Endothelial cell of umbilical vein (primary cell): ENCODE measurements around the gene RBM8A. TPM values are rescaled to one million over a fixed set of nuclear protein-coding genes. Genes with fewer than 3 reads are reported as not detected.

Source experiments
- BruUV-seq: library from RNA; stranded (reverse); fragments of 400-500 nt; replicated peaks from 2 replicates; lab custom pipeline; 2021; lab: Mats Ljungman, UMichigan
- CTCF ChIA-PET: fragments of 300-600, 350-600 bp; sonication (Branson Sonifier 250); formaldehyde crosslinking; loops from one replicate; lab custom pipeline; 2021; ENCODE audit warnings: antibody characterized with exemption, inconsistent platforms; lab: Charles Lee
- POLR2A ChIA-PET: fragments of 300-600, 350-600 bp; sonication (Branson Sonifier 250); formaldehyde crosslinking; loops from one replicate; lab custom pipeline; 2021; ENCODE audit warnings: antibody characterized with exemption, inconsistent platforms; lab: Charles Lee
- DNase-seq: peaks from one replicate; pipeline ENCODE4 v3.0.0-alpha.2; 2011; ENCODE audit warnings: low read depth, low spot score
- FAIRE-seq: peaks from 2 replicates; lab custom pipeline; 2011; peaks lifted over from hg19 to GRCh38; lab: Jason Lieb, UNC
- H2AFZ ChIP-seq: 2 replicates; pipeline ENCODE4 v1.6.0; 2012; ENCODE audit warnings: low read depth, low read length, control low read depth, inconsistent platforms
- H3K27ac ChIP-seq: 2 replicates; pipeline ENCODE4 v1.5.1; 2011; ENCODE audit warnings: low read depth, mild to moderate bottlenecking, control low read depth, low read length, moderate library complexity; ENCODE audit not compliant: insufficient read depth
- H3K27me3 ChIP-seq, 2 experiments: 2 replicates each; pipeline versions ENCODE4 v1.6.0 to v1.6.1; 2011; ENCODE audit warnings: low read length in 2 of 2, mixed read lengths in 1 of 2; ENCODE audit not compliant: control insufficient read depth in 2 of 2, insufficient read depth in 2 of 2
- H3K36me3 ChIP-seq, 2 experiments: 2 replicates in 1 of 2; 3 replicates in 1 of 2; pipeline ENCODE4 v1.5.1; 2011; ENCODE audit warnings: low read length in 2 of 2, mild to moderate bottlenecking in 1 of 2, moderate library complexity in 1 of 2; ENCODE audit not compliant: control insufficient read depth in 2 of 2, insufficient read depth in 2 of 2; ENCODE audit errors: extremely low read depth in 1 of 2
- H3K4me1 ChIP-seq: 3 replicates; pipeline ENCODE4 v1.5.1; 2011; ENCODE audit warnings: mild to moderate bottlenecking, low read length; ENCODE audit not compliant: control insufficient read depth, insufficient read depth; ENCODE audit errors: extremely low read depth
- H3K4me2 ChIP-seq: 2 replicates; pipeline ENCODE4 v1.6.1; 2011; ENCODE audit warnings: low read length, control low read depth, mixed read lengths; ENCODE audit not compliant: insufficient read depth
- H3K4me3 ChIP-seq, 3 experiments: fragments of 200-600 bp in 1 of 3; sonication (generic), shearing (Covaris generic) in 1 of 3; replicated peaks in 1 of 3; 2 replicates each; pipeline ENCODE4 v1.5.1; 2011 to 2016; ENCODE audit warnings: control low read depth in 3 of 3, low read length in 3 of 3, mild to moderate bottlenecking in 2 of 3, inconsistent platforms in 1 of 3, low read depth in 1 of 3, moderate library complexity in 1 of 3; ENCODE audit not compliant: insufficient read depth in 1 of 3
- H3K79me2 ChIP-seq: 2 replicates; pipeline ENCODE4 v1.6.0; 2012; ENCODE audit warnings: low read length, inconsistent platforms; ENCODE audit not compliant: control insufficient read depth, insufficient read depth
- H3K9ac ChIP-seq: replicated peaks from 2 replicates; pipeline ENCODE3; 2011; ENCODE audit warnings: low read length, control low read depth; ENCODE audit not compliant: insufficient read depth; ENCODE audit errors: extremely low read depth
- H3K9me1 ChIP-seq: replicated peaks from 3 replicates; pipeline ENCODE4 v1.6.0; 2011; ENCODE audit warnings: mild to moderate bottlenecking, low read length; ENCODE audit not compliant: control insufficient read depth, insufficient read depth; ENCODE audit errors: extremely low read depth
- H3K9me3 ChIP-seq: replicated peaks from 2 replicates; pipeline ENCODE4 v1.5.1; 2012; ENCODE audit warnings: low read length, inconsistent platforms; ENCODE audit not compliant: control insufficient read depth, insufficient read depth
- H4K20me1 ChIP-seq: replicated peaks from 2 replicates; pipeline ENCODE3; 2011; ENCODE audit warnings: mild to moderate bottlenecking, low read length; ENCODE audit not compliant: control insufficient read depth, insufficient read depth; ENCODE audit errors: extremely low read depth
- CTCF ChIP-seq, 2 donors: IDR thresholded peaks; 1 replicate in 1 of 2; 2 replicates in 1 of 2; pipeline ENCODE4 v1.5.1; 2011; ENCODE audit warnings: low read length in 2 of 2, mild to moderate bottlenecking in 2 of 2, moderate library complexity in 2 of 2, control low read depth in 1 of 2, inconsistent platforms in 1 of 2, low read depth in 1 of 2; ENCODE audit not compliant: insufficient read depth in 1 of 2; ENCODE audit errors: extremely low read depth in 1 of 2
- EZH2 ChIP-seq: IDR thresholded peaks from 2 replicates; pipeline ENCODE4 v1.6.1; 2012; ENCODE audit warnings: borderline replicate concordance, low read depth, mild to moderate bottlenecking, moderate library complexity, low read length, inconsistent platforms; ENCODE audit not compliant: severe bottlenecking
- FOS ChIP-seq: IDR thresholded peaks from 2 replicates; pipeline ENCODE4 v1.6.1; 2011; ENCODE audit warnings: mild to moderate bottlenecking, low read length, moderate library complexity, borderline replicate concordance; ENCODE audit not compliant: insufficient read depth
- GATA2 ChIP-seq: IDR thresholded peaks from 2 replicates; pipeline ENCODE4 v1.7.0; 2011; ENCODE audit warnings: low read depth, mild to moderate bottlenecking, moderate library complexity, mixed read lengths, low read length; ENCODE audit not compliant: insufficient read length, insufficient read depth
- JUN ChIP-seq: IDR thresholded peaks from 2 replicates; pipeline ENCODE4 v1.6.1; 2011; ENCODE audit warnings: borderline replicate concordance, low read depth; ENCODE audit not compliant: insufficient read length, insufficient read depth
- MYC ChIP-seq: IDR thresholded peaks from one replicate; pipeline ENCODE4 v1.6.1; 2011; ENCODE audit warnings: mild to moderate bottlenecking, low read depth, low read length
- POLR2A ChIP-seq: IDR thresholded peaks from 2 replicates; pipeline ENCODE4 v1.6.1; 2012; ENCODE audit warnings: low read depth, mild to moderate bottlenecking, control low read depth, low read length
- POLR2AphosphoS5 ChIP-seq: IDR thresholded peaks from 2 replicates; pipeline ENCODE4 v1.6.1; 2012; ENCODE audit warnings: low read depth, mild to moderate bottlenecking, control low read depth, low read length, moderate library complexity; ENCODE audit not compliant: insufficient read depth
- dilution Hi-C: fragments of 300-500 bp; cut with MboI; formaldehyde crosslinking; loops from one replicate; pipeline ENCODE4 v1.15.0; 2019; ENCODE audit warnings: low sequenced_read_pairs; ENCODE audit not compliant: extremely low pct_ligation_motif_present
- intact Hi-C: fragments of 100-400 bp; cut with micrococcal nuclease; formaldehyde crosslinking; loops from one replicate; pipeline ENCODE4 v1.10.0; 2022
- polyA plus RNA-seq, 4 experiments: library from polyadenylated mRNA; depleted of rRNA in 3 of 4; stranded (reverse) in 3 of 4; unstranded in 1 of 4; fragments of >200 nt; gene quantifications; 2 replicates each; pipeline versions ENCODE4 v1.2.1 to v1.2.3, GENCODE V29; 2011 to 2012; ENCODE audit warnings: missing spikeins in 1 of 4
- total RNA-seq: library from RNA; stranded (reverse); gene quantifications from 2 replicates; pipeline ENCODE4 v1.2.3, GENCODE V29; 2021
- TF ChIP-seq, protein P1 (sequence below): IDR thresholded peaks from 2 replicates; pipeline ENCODE4 v1.6.1; 2011; ENCODE audit not compliant: insufficient read depth, insufficient read length

Gene RBM8A
- total and polyA plus RNA-seq, 2 donors (not counting 3 experiments of a cell fraction or from before 2014, with no cell fraction given), result 192 to 194 TPM

DNA sequence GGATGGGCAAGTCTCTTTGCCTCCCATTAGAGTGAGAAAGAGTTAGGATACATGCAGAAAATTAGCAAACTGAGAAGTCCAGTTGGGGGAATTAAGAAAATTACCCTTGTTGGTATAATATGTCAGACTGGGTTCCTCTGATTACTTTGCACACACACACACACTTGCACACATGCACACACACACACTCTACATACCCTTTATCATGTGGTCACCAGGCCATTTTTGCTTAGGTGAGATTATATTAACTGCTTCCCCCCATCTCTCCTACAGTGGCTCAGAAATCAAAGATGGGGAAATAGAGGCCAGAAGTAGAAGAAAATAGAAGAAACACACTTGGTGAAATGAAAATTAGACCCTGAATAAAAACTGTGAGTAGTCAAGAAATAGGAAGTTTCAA, 31.4 kb upstream of the RBM8A start:
- no TSS peak for BruUV-seq
- Histone ChIP-seq H3K9me3 (no peaks in the 10 kb centered on the region), H3K4me3 (no peak overlapping the region), H2AFZ (no peak overlapping the region), H3K27me3 (no peaks in the 10 kb centered on the region), H3K9me1 (no peaks in the 10 kb centered on the region), H3K9ac (no peak overlapping the region), H3K36me3 (no peaks in the 10 kb centered on the region), H3K27ac (no peak overlapping the region), H3K4me2 (no peak overlapping the region), H3K4me1 (peaks cover 61% of the 10 kb centered on the region), H3K79me2 (peaks cover 36% of the 10 kb centered on the region), H4K20me1 (no peaks in the 10 kb centered on the region)
- DNase-seq, result no peak
- intact Hi-C loops, result loop anchor here (5.0 kb wide), 1 partner anchor 51 kb away; no protein-coding TSS in a partner anchor
- CTCF ChIA-PET, result interaction anchor here (1.1 to 2.7 kb wide), 9 partner anchors 7 to 112 kb away, joined by 3 to 22 read pairs (median 7); partner anchors contain the start of genes NUDT17, PEX11B and RBM8A
- dilution Hi-C loops, result no loop called here
- POLR2A ChIA-PET, result interaction anchor here (2.0 kb wide), 1 partner anchor 31 kb away, joined by 11 read pairs; the partner anchor contains the start of gene RBM8A
- TF ChIP-seq POLR2A (no peak), POLR2AphosphoS5 (no peak), GATA2 (no peak), MYC (no peak), JUN (no peak), CTCF (IDR thresholded peaks at IDR 0.05; ENCODE audit: extremely low read depth in 1 of 2, insufficient read depth in 1 of 2, low read depth in 1 of 2, low read length in 2 of 2) (no peak), FOS (no peak), EZH2 (no peak)
- TF ChIP-seq, protein P1, sequence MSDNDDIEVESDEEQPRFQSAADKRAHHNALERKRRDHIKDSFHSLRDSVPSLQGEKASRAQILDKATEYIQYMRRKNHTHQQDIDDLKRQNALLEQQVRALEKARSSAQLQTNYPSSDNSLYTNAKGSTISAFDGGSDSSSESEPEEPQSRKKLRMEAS, result no peak
- FAIRE-seq, result no peak
